Muscle of leg (tissue), 11 donors: ENCODE results near the gene HS1BP3. TPM values are rescaled to one million over a fixed set of nuclear protein-coding genes. Genes with fewer than 3 reads are reported as not detected.

Experiments used
- DNase-seq: peaks from one replicate; pipeline ENCODE4 v3.0.0; 2013
- H3K27ac ChIP-seq: one replicate; pipeline ENCODE4 v1.5.1; 2013; ENCODE audit warnings: mild to moderate bottlenecking, low read length, control low read depth
- H3K27me3 ChIP-seq: one replicate; pipeline ENCODE4 v1.6.1; 2013; ENCODE audit warnings: low read length; ENCODE audit not compliant: control insufficient read depth, insufficient read depth
- H3K36me3 ChIP-seq: one replicate; pipeline ENCODE4 v1.6.1; 2013; ENCODE audit warnings: low read length; ENCODE audit not compliant: control insufficient read depth, insufficient read depth
- H3K4me1 ChIP-seq: one replicate; pipeline ENCODE4 v1.6.1; 2013; ENCODE audit warnings: low read length; ENCODE audit not compliant: control insufficient read depth, insufficient read depth
- H3K4me3 ChIP-seq: one replicate; pipeline ENCODE4 v1.5.1; 2013; ENCODE audit warnings: low read length, control low read depth
- H3K9me3 ChIP-seq: replicated peaks from 2 replicates; pipeline ENCODE4 v1.6.1; 2013; ENCODE audit warnings: low read depth, low read length; ENCODE audit not compliant: control insufficient read depth
- WGBS: methylation state at CpG from one replicate; pipeline ENCODE4 v1.1.5; 2013; ENCODE audit warnings: missing lambda C conversion rate; ENCODE audit not compliant: insufficient coverage; 5-methylcytosine and 5-hydroxymethylcytosine counted together
- polyA plus RNA-seq, 8 donors: library from polyadenylated mRNA; unstranded; fragments of 120-200 nt; gene quantifications; one replicate each; pipeline versions ENCODE4 v1.2.1 to v1.2.3, GENCODE V29; 2013; ENCODE audit warnings: inconsistent platforms in 1 of 8, low replicate concordance in 1 of 8; ENCODE audit not compliant: insufficient read length in 8 of 8, insufficient read depth in 1 of 8
- total RNA-seq: library from RNA; stranded (reverse); fragments of 120-200 nt; gene quantifications from one replicate; pipeline ENCODE4 v1.2.4, GENCODE V29; 2013

Gene HS1BP3
- total and polyA plus RNA-seq, 9 donors: 7.1 to 11.5 (median 9.8) TPM

DNA sequence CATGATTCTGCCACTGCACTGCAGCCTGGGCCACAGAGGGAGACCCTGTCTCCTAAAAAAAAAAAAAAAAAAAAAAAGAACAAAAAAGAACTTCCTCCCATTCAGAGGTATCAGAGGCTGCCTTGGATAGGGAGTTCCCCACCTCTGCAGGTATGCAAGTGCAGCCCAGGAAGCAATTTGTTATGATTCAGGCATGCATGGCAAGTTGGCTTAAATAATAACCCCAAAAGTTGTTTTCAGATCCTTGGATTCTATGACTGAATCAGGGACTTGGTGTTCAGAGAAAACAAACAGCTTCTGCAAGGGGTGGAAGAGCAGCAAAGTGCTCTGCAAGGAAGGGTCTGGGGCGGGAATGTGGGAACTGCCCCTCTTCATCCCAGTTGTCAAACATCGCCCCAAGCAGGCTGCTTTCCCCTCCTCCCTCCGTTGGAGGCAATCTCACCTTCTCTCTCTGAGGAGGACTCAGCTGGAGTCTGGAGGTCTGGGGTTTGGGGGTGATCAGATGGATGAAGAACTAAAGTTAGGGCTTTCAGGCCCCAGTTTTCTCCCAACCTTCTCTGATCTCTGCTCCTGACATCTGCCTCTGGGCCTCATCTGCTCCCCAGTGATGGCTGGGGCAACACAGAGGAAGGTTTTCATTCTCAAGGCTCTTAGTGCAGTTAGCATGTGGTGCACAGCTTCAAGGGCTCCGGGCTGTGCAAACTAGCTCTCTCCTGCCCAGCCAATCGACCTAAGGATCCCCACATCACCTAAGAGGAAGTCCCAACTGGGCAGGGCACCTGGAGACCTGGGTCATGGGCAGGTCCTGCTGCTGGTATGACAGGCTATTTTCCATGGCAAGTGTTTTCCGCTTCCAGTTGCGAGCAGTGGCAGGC, 12.5 kb upstream of the HS1BP3 start:
- Histone ChIP-seq H3K9me3 (no peaks in the 10 kb centered on the region), H3K27ac (no peak overlapping the region), H3K4me3 (no peak overlapping the region), H3K36me3 (no peaks in the 10 kb centered on the region), H3K27me3 (peaks cover 79% of the 10 kb centered on the region), H3K4me1 (peaks cover 24% of the 10 kb centered on the region)
- no peak for DNase-seq
- WGBS: 52% methylated on average over 3 of the region's 7 CpGs

DNA sequence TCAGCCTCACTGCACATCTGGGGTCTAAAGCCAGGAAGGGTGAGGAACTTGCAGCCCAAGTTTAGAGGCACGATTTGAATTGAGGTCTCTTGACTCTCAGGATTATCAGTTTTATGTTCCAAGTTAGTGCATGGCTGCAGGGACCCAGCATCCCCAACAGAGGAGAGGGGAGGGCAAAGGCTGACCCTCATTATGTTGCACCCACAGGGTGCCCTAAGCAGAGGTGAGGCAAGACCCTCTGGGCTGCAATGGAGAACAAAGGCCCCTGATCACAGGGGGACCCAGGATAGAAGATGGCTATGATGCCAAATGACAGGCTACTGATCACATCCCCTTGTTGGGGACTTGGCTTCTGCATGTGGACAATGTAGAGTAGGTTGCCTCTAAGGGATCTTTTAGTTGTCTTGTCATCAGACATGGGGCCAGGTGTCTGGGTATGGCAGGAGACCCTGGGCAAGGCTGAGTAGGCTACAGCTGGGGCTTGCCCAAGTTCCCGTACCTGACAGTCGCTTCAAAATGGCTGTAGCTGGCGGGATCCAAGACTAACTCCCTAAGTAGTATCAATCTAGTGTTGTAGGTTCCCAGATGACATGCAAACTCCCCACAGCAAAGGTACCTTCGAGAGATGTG, 11.5 kb upstream of the HS1BP3 start:
- Histone ChIP-seq H3K4me1 (peaks cover 20% of the 10 kb centered on the region), H3K27me3 (peaks cover 72% of the 10 kb centered on the region), H3K36me3 (no peaks in the 10 kb centered on the region), H3K9me3 (no peaks in the 10 kb centered on the region), H3K4me3 (no peak overlapping the region), H3K27ac (no peak overlapping the region)
- no peak for DNase-seq
- 40% methylated on average over 1 of the region's 5 CpGs for WGBS

DNA sequence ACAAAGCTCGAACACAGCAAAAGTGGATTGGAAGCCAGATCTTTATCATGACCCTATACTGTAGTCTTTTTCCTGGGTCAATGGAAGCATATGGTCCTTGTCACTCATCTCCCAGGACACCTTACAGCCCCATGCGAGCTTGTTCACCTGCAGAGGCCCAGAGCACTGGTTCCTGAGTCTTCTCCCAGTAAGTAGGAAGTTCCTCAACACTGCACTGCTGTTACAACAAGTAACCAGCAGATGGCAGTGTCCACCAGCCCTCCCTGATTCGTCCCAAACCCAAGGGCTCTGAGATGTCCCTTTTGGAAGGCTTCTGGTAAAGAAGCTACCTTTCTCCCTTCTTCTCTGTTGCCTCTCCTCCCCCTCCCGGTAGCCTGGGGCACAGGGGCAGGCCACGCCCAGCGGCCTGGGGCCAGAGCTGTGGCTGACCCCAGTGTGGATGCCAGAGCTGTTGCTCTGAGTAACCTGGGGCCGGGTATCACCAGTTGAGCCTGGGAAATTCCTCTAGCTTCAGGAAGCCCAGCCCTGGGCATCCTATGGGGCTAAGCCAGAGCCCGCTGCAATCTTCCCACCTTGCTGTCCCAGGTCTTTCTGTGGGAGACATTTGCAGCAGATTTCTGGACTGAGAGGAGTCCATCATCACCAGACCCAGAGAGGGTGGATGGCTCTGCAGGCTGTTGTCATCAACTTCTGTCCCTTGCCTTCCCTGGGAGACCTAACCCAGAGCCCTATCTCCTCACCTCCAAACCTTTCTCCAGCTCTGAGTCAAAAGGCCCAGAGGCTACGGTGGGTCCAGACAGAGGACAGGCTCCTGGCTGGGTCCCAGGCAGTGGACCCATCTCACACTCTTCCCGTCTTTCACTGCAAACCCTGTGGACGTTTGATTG, 10.8 kb upstream of the HS1BP3 start:
- Histone ChIP-seq H3K27ac (no peak overlapping the region), H3K27me3 (peaks cover 73% of the 10 kb centered on the region)
- WGBS: 25% methylated on average over 7 of the region's 11 CpGs

DNA sequence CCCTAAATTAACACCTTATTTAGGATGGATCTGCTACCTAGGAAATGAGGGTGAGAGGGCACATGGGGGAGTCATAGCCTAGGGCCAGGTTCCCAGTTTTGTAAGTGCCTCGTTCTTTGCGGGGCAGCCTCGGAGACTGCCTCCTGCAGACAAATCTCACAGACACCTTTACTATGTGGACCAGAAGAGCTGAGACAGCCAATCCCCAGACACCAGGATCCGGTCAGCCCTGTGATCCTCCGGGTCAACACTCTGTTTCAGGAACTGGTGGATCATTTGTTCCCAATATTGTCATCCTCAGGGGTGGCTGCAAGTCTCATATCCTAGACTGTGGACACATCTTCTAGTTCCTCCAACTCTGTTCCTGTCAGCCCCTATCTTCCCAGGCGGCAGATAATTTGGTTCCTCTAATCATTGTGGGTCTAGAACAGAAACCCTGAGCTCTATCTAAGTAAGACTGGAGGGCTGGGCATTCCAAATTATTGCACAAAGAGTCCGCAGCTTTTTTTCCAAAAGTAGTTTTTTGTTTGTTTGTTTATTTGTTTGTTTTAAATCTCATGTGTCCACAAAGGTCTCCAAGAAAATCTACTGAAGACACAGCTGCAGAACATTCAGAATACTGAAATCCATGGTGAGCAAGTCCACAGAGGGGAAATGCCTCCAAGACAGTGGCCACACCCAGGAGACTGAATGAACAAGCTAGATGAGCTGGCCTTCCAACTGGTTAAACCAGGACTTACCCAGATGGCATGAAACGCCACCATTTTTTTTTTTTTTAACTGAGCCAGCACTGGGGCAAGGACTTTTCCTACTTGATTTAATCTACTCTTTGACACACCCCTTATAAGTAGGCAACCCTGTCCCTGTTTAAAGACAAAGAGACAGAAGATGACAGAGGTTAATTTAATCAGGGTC, 9.9 kb upstream of the HS1BP3 start:
- peaks cover 66% of the 10 kb centered on the region for H3K27me3 ChIP-seq
- no peaks in the 10 kb centered on the region for H3K9me3 ChIP-seq
- no peak overlapping the region for H3K27ac ChIP-seq
- 37% methylated on average over 5 of the region's 8 CpGs for WGBS
- no peaks in the 10 kb centered on the region for H3K36me3 ChIP-seq
- DNase-seq: no peak
- H3K4me3 ChIP-seq: no peak overlapping the region
- H3K4me1 ChIP-seq: peaks cover 8% of the 10 kb centered on the region

More for the DNA sequence above, 10.8 kb upstream of the HS1BP3 start:
- Histone ChIP-seq H3K4me1 (peaks cover 17% of the 10 kb centered on the region), H3K36me3 (no peaks in the 10 kb centered on the region), H3K9me3 (no peaks in the 10 kb centered on the region), H3K4me3 (no peak overlapping the region)
- DNase-seq: peak; percentile 83

DNA sequence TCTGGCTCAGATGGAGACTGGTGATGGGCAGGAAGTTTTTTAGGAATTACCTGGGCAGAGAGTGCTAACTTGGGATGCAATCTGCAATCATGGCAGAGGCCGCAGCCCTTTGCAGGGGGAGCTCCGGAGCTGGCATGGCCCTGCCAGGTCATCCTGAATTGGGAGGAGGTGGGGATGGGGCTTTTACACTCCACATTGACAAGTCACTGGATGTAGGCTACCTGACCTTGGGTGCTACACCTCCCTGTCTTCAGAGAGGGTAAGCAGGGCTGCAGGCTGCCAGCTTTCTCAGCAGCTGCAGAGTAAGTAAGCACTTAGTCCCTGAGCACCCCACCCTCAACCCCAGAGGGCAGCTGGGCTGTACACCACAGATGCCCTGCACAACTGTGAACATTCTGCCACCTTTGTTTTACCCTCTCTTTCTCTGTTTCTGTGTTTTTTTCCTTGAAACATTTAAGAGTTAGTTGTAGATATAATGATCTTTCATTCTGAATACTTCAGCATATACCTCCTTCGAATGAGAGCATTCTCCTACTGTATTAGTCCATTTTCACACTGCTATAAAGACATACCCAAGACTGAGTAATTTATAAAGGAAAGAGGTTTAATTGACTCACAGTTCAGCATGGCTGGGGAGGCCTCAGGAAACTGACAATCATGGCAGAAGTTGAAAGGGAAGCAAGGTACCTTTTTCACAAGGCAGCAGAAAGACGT, 6.8 kb upstream of the HS1BP3 start:
- 54% methylated on average over 2 of the region's 4 CpGs for WGBS
- Histone ChIP-seq H3K27me3 (peaks cover 36% of the 10 kb centered on the region), H3K9me3 (no peaks in the 10 kb centered on the region), H3K4me3 (no peak overlapping the region), H3K4me1 (no peaks in the 10 kb centered on the region), H3K36me3 (no peaks in the 10 kb centered on the region), H3K27ac (no peak overlapping the region)
- no peak for DNase-seq

DNA sequence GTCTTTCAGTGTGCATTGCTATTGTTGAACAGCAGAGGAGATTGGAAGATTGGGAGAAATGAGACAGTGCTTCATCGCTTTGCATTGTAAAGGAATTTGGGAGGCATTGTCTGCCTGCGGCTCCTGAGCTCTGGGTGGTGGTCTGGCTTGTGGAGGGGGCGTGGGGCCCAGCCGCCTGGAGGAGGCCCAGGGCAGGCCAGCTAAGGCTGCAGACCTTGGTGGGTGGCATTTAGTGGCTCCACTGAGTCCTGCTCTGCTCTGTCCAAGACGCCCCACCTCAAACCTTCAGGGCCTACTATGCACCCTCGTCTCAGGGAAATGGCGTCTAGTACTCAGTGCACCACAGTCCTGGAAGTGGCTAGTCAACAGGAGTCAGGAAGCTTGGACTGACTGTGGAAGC, 5.7 kb upstream of the HS1BP3 start:
- H3K27ac ChIP-seq: no peak overlapping the region
- H3K36me3 ChIP-seq: no peaks in the 10 kb centered on the region
- no peaks in the 10 kb centered on the region for H3K9me3 ChIP-seq
- DNase-seq: no peak
- H3K4me1 ChIP-seq: peaks cover 4% of the 10 kb centered on the region
- H3K27me3 ChIP-seq: peaks cover 24% of the 10 kb centered on the region
- no peak overlapping the region for H3K4me3 ChIP-seq
- WGBS: 69% methylated on average over 7 of the region's 7 CpGs

DNA sequence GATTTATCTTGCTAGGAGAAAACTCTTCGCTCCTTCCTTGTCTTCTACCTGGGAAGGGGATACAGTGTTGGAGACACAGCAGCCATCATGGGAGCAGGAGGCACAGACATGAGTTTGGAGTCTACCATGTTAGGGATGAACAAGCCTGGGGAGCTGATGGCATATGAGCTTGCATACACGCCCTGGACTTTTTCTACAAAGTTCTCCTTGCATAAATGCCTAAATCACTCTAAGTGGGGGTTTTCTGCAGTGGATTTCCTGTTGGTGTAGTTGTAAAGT, 3.6 kb upstream of the HS1BP3 start:
- H3K27ac ChIP-seq: no peak overlapping the region
- no peak for DNase-seq

DNA sequence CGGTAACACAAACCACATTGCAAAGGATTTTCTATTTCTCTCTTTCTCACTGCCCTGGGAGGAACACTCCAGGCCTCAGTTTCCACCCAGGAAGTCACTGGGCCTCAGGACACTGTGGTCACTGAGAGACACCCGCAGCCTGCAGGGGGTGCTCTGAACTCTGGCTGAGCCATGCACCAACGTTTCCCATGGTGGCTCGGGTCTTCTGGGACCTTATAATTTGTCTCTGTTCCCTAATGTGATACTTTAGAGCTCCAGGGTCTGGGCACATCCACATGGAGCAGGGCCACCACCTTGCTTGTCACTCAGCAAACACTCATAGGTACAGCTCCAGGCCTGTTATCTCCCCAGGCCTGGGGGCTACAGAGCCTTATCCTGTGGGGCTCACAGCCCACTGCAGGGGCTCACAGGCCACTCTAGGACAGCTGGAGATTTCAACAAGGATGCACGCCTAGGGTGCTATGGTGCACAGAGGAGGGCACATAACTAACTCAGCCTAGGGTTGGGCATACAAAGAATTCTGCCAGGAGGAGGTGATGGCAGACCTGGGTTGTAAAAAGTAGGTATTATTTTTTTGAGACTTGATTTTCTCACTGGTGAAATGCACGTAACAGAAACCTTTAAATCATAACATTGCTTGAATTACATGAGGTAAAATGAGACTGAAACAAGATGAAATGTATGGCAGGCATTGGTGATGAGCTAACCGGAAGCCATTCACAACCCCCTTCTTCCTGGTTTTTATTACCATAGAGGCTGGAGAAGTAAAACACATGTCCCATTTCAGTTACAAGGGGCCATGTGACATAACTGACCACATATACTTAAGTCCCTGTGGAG, 3.0 kb upstream of the HS1BP3 start:
- Histone ChIP-seq H3K27me3 (peaks cover 10% of the 10 kb centered on the region), H3K4me3 (no peak overlapping the region), H3K36me3 (no peaks in the 10 kb centered on the region), H3K4me1 (peaks cover 21% of the 10 kb centered on the region), H3K27ac (no peak overlapping the region), H3K9me3 (no peaks in the 10 kb centered on the region)
- WGBS: 60% methylated on average over 4 of the region's 7 CpGs
- no peak for DNase-seq

More for the DNA sequence above, 3.6 kb upstream of the HS1BP3 start:
- H3K9me3 ChIP-seq: no peaks in the 10 kb centered on the region
- H3K4me3 ChIP-seq: no peak overlapping the region
- peaks cover 20% of the 10 kb centered on the region for H3K4me1 ChIP-seq
- no CpG with 5 or more reads among the region's 2 CpGs for WGBS
- H3K36me3 ChIP-seq: no peaks in the 10 kb centered on the region
- peaks cover 11% of the 10 kb centered on the region for H3K27me3 ChIP-seq
